HepG2 (cell line): Measurements from ENCODE around the gene NAV2. TPM values are rescaled to one million over a fixed set of nuclear protein-coding genes. Genes with fewer than 3 reads are reported as not detected.

Source experiments
- ATAC-seq: fragments of 200-7000 bp; cut with Tn5 transposase; 3 replicates; pipeline ENCODE4 v1.9.1; 2020; ENCODE audit warnings: mild to moderate bottlenecking, moderate library complexity
- BruUV-seq: library from RNA; stranded (reverse); fragments of 400-500 nt; replicated peaks from 2 replicates; lab custom pipeline; 2021; lab: Mats Ljungman, UMichigan
- CTCF ChIA-PET: fragments of 300-600 bp; formaldehyde crosslinking; extraction: SDS; loops from one replicate; lab custom pipeline; 2021; ENCODE audit warnings: low total read pairs, inconsistent platforms, low intra/inter-chr PET ratio; lab: Yijun Ruan, JAX
- POLR2A ChIA-PET: fragments of 350-600 bp; sonication (Branson Sonifier 250); formaldehyde crosslinking; loops from one replicate; lab custom pipeline; 2020; ENCODE audit warnings: antibody characterized with exemption, inconsistent platforms; lab: Yijun Ruan, JAX
- DNase-seq: peaks from one replicate; pipeline ENCODE4 v3.0.0-alpha.2; 2015; ENCODE audit warnings: low spot score
- FAIRE-seq: peaks from 3 replicates; lab custom pipeline; 2011; peaks lifted over from hg19 to GRCh38; lab: Jason Lieb, UNC
- H2AFZ ChIP-seq: one replicate; pipeline ENCODE4 v1.6.1; 2011; ENCODE audit warnings: low read length, inconsistent platforms
- H3K27ac ChIP-seq: fragments of 300-600 bp; 3 replicates; pipeline ENCODE4 v1.8.0; 2011; ENCODE audit warnings: mixed run types, mild to moderate bottlenecking, mixed read lengths, low read length, inconsistent platforms; ENCODE audit not compliant: insufficient read depth; ENCODE audit errors: extremely low read length
- H3K27me3 ChIP-seq, 2 experiments: fragments of 200-600 bp in 1 of 2; 2 replicates in 1 of 2; 3 replicates in 1 of 2; pipeline versions ENCODE4 v1.6.0 to v1.8.0; 2011; ENCODE audit warnings: low read length in 2 of 2, mild to moderate bottlenecking in 2 of 2, moderate library complexity in 2 of 2, inconsistent platforms in 1 of 2; ENCODE audit not compliant: insufficient read depth in 2 of 2, control insufficient read depth in 1 of 2
- H3K36me3 ChIP-seq, 2 experiments: fragments of 200-600 bp in 1 of 2; replicated peaks in 1 of 2; 2 replicates in 1 of 2; 3 replicates in 1 of 2; pipeline versions ENCODE4 v1.5.1 to v1.8.0; 2011; ENCODE audit warnings: low read length in 2 of 2, inconsistent platforms in 1 of 2; ENCODE audit not compliant: insufficient read depth in 2 of 2, control insufficient read depth in 1 of 2
- H3K4me1 ChIP-seq: 2 replicates; pipeline ENCODE4 v1.5.1; 2012; ENCODE audit warnings: low read length, inconsistent platforms; ENCODE audit not compliant: insufficient read depth
- H3K4me2 ChIP-seq: 2 replicates; pipeline ENCODE4 v1.6.0; 2011; ENCODE audit warnings: low read depth, low read length, inconsistent platforms
- H3K4me3 ChIP-seq, 3 experiments: fragments of 200-600 bp in 1 of 3; sonication (generic), shearing (Covaris generic) in 1 of 3; replicated peaks in 1 of 3; 2 replicates each; pipeline ENCODE4 v1.5.1; 2011 to 2016; ENCODE audit warnings: low read length in 3 of 3, inconsistent platforms in 2 of 3, low read depth in 2 of 3, mild to moderate bottlenecking in 2 of 3, control low read depth in 1 of 3, mixed read lengths in 1 of 3; ENCODE audit not compliant: insufficient read depth in 1 of 3
- H3K79me2 ChIP-seq: one replicate; pipeline ENCODE4 v1.6.1; 2011; ENCODE audit warnings: low read length, inconsistent platforms; ENCODE audit not compliant: insufficient read depth
- H3K9ac ChIP-seq: 2 replicates; pipeline ENCODE4 v1.6.0; 2011; ENCODE audit warnings: mild to moderate bottlenecking, low read depth, low read length, inconsistent platforms; ENCODE audit not compliant: insufficient read depth
- H3K9me3 ChIP-seq: 2 replicates; pipeline ENCODE4 v1.5.1; 2012; ENCODE audit warnings: mild to moderate bottlenecking, low read length
- H4K20me1 ChIP-seq: 2 replicates; pipeline ENCODE4 v1.6.0; 2011; ENCODE audit warnings: inconsistent platforms, mild to moderate bottlenecking, low read length, moderate library complexity; ENCODE audit not compliant: insufficient read depth
- DMAP1 ChIP-seq: IDR thresholded peaks from 2 replicates; pipeline ENCODE4 v1.6.1; 2016
- GABPA ChIP-seq, 2 experiments: IDR thresholded peaks; 2 replicates each; pipeline ENCODE4 v1.6.1; 2011 to 2016; ENCODE audit warnings: low read depth in 2 of 2, low read length in 1 of 2, missing biosample characterization in 1 of 2, missing genetic modification characterization in 1 of 2
- NCOA5 ChIP-seq: sonication (generic); formaldehyde crosslinking; IDR thresholded peaks from 2 replicates; pipeline ENCODE4 v1.4.0; 2020; ENCODE audit warnings: missing genetic modification reagents
- REXO4 ChIP-seq: sonication (generic); formaldehyde crosslinking; IDR thresholded peaks from 2 replicates; pipeline ENCODE4 v1.8.0; 2022; ENCODE audit warnings: missing genetic modification reagents, mild to moderate bottlenecking, borderline replicate concordance
- ZBTB8A ChIP-seq: sonication (generic); formaldehyde crosslinking; IDR thresholded peaks from 2 replicates; pipeline ENCODE4 v1.4.0; 2020; ENCODE audit warnings: mild to moderate bottlenecking, low read depth, missing genetic modification reagents, borderline replicate concordance
- ZNF276 ChIP-seq: sonication (generic); formaldehyde crosslinking; IDR thresholded peaks from 2 replicates; pipeline ENCODE4 v1.4.0; 2020; ENCODE audit warnings: mild to moderate bottlenecking, low read depth, missing genetic modification reagents
- ZNF337 ChIP-seq: sonication (generic); formaldehyde crosslinking; IDR thresholded peaks from 2 replicates; pipeline ENCODE4 v1.5.1; 2020; ENCODE audit warnings: missing genetic modification reagents, low read depth, mild to moderate bottlenecking, borderline replicate concordance
- WGBS: methylation state at CpG from one replicate; pipeline ENCODE4 v1.1.6; 2017; ENCODE audit warnings: low lambda C conversion rate; 5-methylcytosine and 5-hydroxymethylcytosine counted together
- in situ Hi-C: cut with HindIII; loops from 2 replicates; pipeline ENCODE4 v1.10.0; 2017; ENCODE audit warnings: low pct_unique_long_range_greater_than_20kb; ENCODE audit not compliant: extremely low pct_ligation_motif_present
- intact Hi-C: fragments of 100-400 bp; cut with micrococcal nuclease; formaldehyde crosslinking; loops from one replicate; pipeline ENCODE4 v1.10.0; 2022; ENCODE audit not compliant: unreplicated experiment
- polyA plus RNA-seq, 8 experiments: library from polyadenylated mRNA; depleted of rRNA in 3 of 8; stranded (reverse) in 7 of 8; unstranded in 1 of 8; fragments of >200 nt; fragmentation: Illumina TruSeq in 4 of 8; extraction: Trizol in 4 of 8; gene quantifications; 2 replicates each; pipeline versions ENCODE4 v1.2.1 to v1.2.3, GENCODE V29; 2011 to 2016; ENCODE audit warnings: low read depth in 4 of 8, missing spikeins in 1 of 8, mixed read lengths in 1 of 8; ENCODE audit not compliant: insufficient read depth in 1 of 8
- total RNA-seq, 5 experiments: library from RNA; depleted of rRNA; stranded (reverse); fragments of >200 nt; fragmentation: Illumina TruSeq; extraction: Trizol; gene quantifications; 2 replicates each; pipeline ENCODE4 v1.2.3, GENCODE V29; 2016; ENCODE audit warnings: low read depth in 1 of 5
- TF ChIP-seq, protein P1 (sequence below): sonication (generic); formaldehyde crosslinking; IDR thresholded peaks from 2 replicates; pipeline ENCODE4 v1.4.0; 2020; ENCODE audit warnings: low read depth, mild to moderate bottlenecking, missing genetic modification reagents
- TF ChIP-seq, protein P2 (sequence below): IDR thresholded peaks from 2 replicates; pipeline ENCODE4 v1.6.1; 2016; ENCODE audit warnings: control low read depth

Gene NAV2
- total and polyA plus RNA-seq, 2 of the 13 experiments (the other 11 are each of a cell fraction or from before 2014, with no cell fraction given) = 9.3 to 34.6 TPM

DNA sequence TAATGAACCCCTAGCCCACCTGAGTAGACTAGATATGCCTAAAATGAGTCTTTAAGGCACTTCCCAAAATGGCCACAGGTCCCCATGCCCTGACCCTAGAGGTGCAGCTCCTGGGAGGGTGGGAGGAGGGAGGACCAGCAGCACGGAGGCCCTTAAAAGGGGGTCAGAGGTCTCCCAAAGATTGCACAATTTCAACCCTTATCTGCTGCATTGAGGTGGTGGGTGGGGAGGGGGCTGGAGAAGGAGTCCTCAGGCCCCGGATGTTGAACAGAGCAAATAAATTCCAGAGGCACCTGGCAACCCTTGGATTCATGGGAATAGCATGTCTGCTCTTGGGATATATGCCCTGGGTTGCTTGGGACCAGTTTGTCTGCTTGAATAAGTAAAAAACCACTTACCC is 57.6 kb downstream of the NAV2 start:
- no peak overlapping the region for H3K27ac ChIP-seq
- no peaks in the 10 kb centered on the region for H4K20me1 ChIP-seq
- no peak for DNase-seq
- no peak for ATAC-seq
- POLR2A ChIA-PET = no interaction called here
- no peaks in the 10 kb centered on the region for H3K9me3 ChIP-seq
- CTCF ChIA-PET = no interaction called here
- WGBS = 0% methylated on average over 2 of the region's 2 CpGs
- peaks cover 2 to 7% of the 10 kb centered on the region in 2 experiments; a peak in 4 of 5 replicates for H3K27me3 ChIP-seq
- H3K4me2 ChIP-seq = no peak overlapping the region
- intact Hi-C loops (no loop called here), in situ Hi-C loops (no loop called here)
- no TSS peak for BruUV-seq
- FAIRE-seq = no peak
- TF ChIP-seq GABPA (IDR thresholded peaks at IDR 0.05; ENCODE audit: low read depth, low read length) (no peak), GABPA (CRISPR knock-in tag; IDR thresholded peaks at IDR 0.05; ENCODE audit: low read depth) (no peak), NCOA5 (CRISPR knock-in tag) (no peak), ZBTB8A (CRISPR knock-in tag) (no peak), DMAP1 (CRISPR knock-in tag) (no peak), ZNF337 (no peak), REXO4 (CRISPR knock-in tag) (no peak), ZNF276 (CRISPR knock-in tag) (no peak)
- TF ChIP-seq, protein P1, sequence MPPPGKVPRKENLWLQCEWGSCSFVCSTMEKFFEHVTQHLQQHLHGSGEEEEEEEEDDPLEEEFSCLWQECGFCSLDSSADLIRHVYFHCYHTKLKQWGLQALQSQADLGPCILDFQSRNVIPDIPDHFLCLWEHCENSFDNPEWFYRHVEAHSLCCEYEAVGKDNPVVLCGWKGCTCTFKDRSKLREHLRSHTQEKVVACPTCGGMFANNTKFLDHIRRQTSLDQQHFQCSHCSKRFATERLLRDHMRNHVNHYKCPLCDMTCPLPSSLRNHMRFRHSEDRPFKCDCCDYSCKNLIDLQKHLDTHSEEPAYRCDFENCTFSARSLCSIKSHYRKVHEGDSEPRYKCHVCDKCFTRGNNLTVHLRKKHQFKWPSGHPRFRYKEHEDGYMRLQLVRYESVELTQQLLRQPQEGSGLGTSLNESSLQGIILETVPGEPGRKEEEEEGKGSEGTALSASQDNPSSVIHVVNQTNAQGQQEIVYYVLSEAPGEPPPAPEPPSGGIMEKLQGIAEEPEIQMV (CRISPR knock-in tag) = no peak
- TF ChIP-seq, protein P2, sequence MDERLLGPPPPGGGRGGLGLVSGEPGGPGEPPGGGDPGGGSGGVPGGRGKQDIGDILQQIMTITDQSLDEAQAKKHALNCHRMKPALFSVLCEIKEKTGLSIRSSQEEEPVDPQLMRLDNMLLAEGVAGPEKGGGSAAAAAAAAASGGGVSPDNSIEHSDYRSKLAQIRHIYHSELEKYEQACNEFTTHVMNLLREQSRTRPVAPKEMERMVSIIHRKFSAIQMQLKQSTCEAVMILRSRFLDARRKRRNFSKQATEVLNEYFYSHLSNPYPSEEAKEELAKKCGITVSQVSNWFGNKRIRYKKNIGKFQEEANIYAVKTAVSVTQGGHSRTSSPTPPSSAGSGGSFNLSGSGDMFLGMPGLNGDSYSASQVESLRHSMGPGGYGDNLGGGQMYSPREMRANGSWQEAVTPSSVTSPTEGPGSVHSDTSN = no peak
- no peak overlapping the region for H2AFZ ChIP-seq
- H3K36me3 ChIP-seq = no peaks in the 10 kb centered on the region
- no peaks in the 10 kb centered on the region for H3K4me1 ChIP-seq
- no peaks in the 10 kb centered on the region for H3K79me2 ChIP-seq
- no peak overlapping the region for H3K4me3 ChIP-seq
- no peak overlapping the region for H3K9ac ChIP-seq
